ENCODE measurements around the gene APPL2. TPM values are rescaled to one million over a fixed set of nuclear protein-coding genes. Genes with fewer than 3 reads are reported as not detected.
"Not testable (repeated sequence)": the region's sequence is repeated elsewhere in the genome, so short reads cannot be mapped to it uniquely, and the experiment has no call there.

APPL2 gene
- total and polyA plus RNA-seq, 4 donors = 61.3 to 80.8 (median 71.0) TPM

DNA sequence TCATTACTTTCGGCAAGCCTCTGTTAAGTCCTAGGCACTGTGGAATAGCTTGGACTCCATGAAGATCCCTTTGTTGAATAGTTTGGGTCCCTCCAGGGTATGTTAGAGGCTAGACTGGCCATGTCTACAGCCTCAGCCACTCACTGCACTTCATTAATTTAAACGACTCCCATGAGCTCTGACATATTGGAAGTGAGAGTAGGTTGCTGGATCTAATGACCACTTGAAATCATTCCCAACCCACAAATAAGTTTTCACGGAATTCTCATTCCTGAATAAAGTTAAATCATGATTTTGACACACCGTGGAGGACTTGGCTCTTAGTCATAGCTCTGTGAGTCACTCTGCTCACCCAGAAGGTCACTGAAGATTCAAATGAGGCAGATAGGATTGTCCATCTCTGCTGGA, 21.4 kb upstream of the APPL2 start:
- Histone ChIP-seq H3K4me3 (ENCODE audit: low read depth, low read length) (no peak overlapping the region), H3K4me1 (ENCODE audit: control insufficient read depth, insufficient read depth, low read length) (no peaks in the 10 kb centered on the region), H3K27ac (ENCODE audit: low read depth, low read length) (no peak overlapping the region), H3K9me3 (ENCODE audit: control insufficient read depth, insufficient read depth, low read length) (no peaks in the 10 kb centered on the region), H3K27me3 (ENCODE audit: control insufficient read depth, insufficient read depth, low read length) (no peaks in the 10 kb centered on the region), H3K36me3 (ENCODE audit: control insufficient read depth, insufficient read depth, low read length) (no peaks in the 10 kb centered on the region)
- DNase-seq (ENCODE audit: low read depth in 4 of 6, low spot score in 6 of 6) = no peak
- WGBS (ENCODE audit: insufficient coverage) = 0% methylated on average over 1 of the region's 4 CpGs

- no peak for DNase-seq (ENCODE audit: low read depth in 4 of 6, low spot score in 6 of 6)
- H3K27me3 ChIP-seq (ENCODE audit: control insufficient read depth, insufficient read depth, low read length) = no peaks in the 10 kb centered on the region
- WGBS (ENCODE audit: insufficient coverage) = no CpG with 5 or more reads among the region's 3 CpGs
- H3K4me3 ChIP-seq (ENCODE audit: low read depth, low read length) = no peak overlapping the region
- H3K4me1 ChIP-seq (ENCODE audit: control insufficient read depth, insufficient read depth, low read length) = no peaks in the 10 kb centered on the region
- H3K27ac ChIP-seq (ENCODE audit: low read depth, low read length) = no peak overlapping the region
- H3K9me3 ChIP-seq (ENCODE audit: control insufficient read depth, insufficient read depth, low read length) = no peaks in the 10 kb centered on the region
- H3K36me3 ChIP-seq (ENCODE audit: control insufficient read depth, insufficient read depth, low read length) = no peaks in the 10 kb centered on the region
Measured at GRCh38 chr12:105256921-105257320, 20.9 kb upstream of the APPL2 start.

DNA sequence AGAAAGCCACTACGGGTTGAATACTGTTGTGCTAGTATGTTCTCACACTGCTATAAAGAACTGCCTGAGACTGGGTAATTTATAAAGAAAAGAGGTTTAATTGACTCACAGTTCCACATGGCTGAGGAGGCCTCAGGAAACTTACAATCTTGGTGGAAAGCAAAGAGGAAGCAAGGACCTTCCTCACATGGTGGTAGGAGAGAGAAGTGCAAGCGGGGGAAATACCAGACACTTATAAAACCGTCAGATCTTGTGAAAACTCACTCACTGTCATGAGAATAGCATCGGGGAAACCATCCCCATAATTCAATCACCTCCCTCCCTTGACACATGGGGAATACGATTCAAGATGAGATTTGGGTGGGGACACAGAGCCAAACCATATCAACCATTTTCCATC, 20.5 kb upstream of the APPL2 start:
- H3K4me3 ChIP-seq (ENCODE audit: low read depth, low read length); H3K9me3 ChIP-seq (ENCODE audit: control insufficient read depth, insufficient read depth, low read length); DNase-seq (ENCODE audit: low read depth in 4 of 6, low spot score in 6 of 6); H3K36me3 ChIP-seq (ENCODE audit: control insufficient read depth, insufficient read depth, low read length); H3K4me1 ChIP-seq (ENCODE audit: control insufficient read depth, insufficient read depth, low read length); H3K27ac ChIP-seq (ENCODE audit: low read depth, low read length); H3K27me3 ChIP-seq (ENCODE audit: control insufficient read depth, insufficient read depth, low read length): not testable (repeated sequence)
- 80% methylated on average over 2 of the region's 5 CpGs for WGBS (ENCODE audit: insufficient coverage)

DNA sequence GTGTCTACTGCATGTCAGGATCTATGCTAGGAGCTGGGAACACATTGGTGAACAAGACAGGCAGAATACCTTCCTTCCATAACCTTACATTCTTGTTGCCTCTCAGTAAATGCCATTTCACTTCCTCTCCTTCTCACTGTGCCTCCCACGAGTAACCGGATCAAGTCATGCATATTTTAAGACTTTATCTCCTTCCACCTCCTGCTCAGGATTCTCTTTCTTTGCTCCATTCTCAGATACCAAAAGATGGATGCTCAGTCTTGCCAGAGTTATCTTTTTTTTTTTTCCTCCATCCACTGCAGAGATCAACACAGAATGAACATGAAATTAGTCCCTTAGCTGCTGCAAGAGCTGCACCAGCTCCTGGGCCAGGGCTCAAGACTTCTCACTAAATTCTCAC, 20.0 kb upstream of the APPL2 start:
- H3K27me3 ChIP-seq (ENCODE audit: control insufficient read depth, insufficient read depth, low read length) = no peaks in the 10 kb centered on the region
- H3K4me1 ChIP-seq (ENCODE audit: control insufficient read depth, insufficient read depth, low read length) = no peaks in the 10 kb centered on the region
- H3K27ac ChIP-seq (ENCODE audit: low read depth, low read length) = no peak overlapping the region
- no peaks in the 10 kb centered on the region for H3K36me3 ChIP-seq (ENCODE audit: control insufficient read depth, insufficient read depth, low read length)
- no peak overlapping the region for H3K4me3 ChIP-seq (ENCODE audit: low read depth, low read length)
- no peak for DNase-seq (ENCODE audit: low read depth in 4 of 6, low spot score in 6 of 6)
- WGBS (ENCODE audit: insufficient coverage) = 83% methylated on average over 2 of the region's 2 CpGs
- H3K9me3 ChIP-seq (ENCODE audit: control insufficient read depth, insufficient read depth, low read length) = no peaks in the 10 kb centered on the region

DNA sequence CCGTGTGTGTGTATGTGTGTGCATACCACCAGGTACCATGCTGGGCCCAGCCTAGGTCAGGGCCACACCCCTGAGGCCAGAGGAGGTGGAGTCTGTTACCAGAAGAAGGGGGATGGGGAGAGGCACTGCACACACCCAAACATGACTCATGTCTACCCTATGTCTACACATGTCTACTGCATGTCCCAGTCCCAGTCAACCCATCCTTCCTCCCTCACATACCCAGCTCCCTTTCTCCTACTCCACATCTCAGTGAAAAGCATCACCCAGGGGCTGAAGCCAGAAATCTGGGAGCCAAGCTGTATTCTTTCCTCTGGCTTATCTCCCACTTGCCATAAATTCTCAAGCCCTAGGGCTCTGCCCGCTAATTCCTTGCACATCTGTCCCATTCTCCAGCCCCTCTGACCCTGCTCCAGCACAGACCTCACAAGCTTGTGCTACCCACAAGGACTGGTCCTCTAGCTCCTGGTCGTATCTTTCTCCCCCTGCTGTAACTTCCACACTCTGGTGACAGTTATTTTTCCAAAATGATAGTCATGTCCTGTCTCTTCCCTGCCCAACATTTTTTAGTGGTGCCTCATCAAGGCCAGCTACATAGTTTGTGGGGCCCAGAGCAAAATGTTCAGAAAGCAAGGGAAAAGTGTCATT, 18.0 kb upstream of the APPL2 start:
- Histone ChIP-seq H3K27ac (ENCODE audit: low read depth, low read length) (no peak overlapping the region), H3K9me3 (ENCODE audit: control insufficient read depth, insufficient read depth, low read length) (no peaks in the 10 kb centered on the region), H3K27me3 (ENCODE audit: control insufficient read depth, insufficient read depth, low read length) (no peaks in the 10 kb centered on the region), H3K36me3 (ENCODE audit: control insufficient read depth, insufficient read depth, low read length) (no peaks in the 10 kb centered on the region), H3K4me1 (ENCODE audit: control insufficient read depth, insufficient read depth, low read length) (no peaks in the 10 kb centered on the region), H3K4me3 (ENCODE audit: low read depth, low read length) (no peak overlapping the region)
- no peak for DNase-seq (ENCODE audit: low read depth in 4 of 6, low spot score in 6 of 6)
- WGBS (ENCODE audit: insufficient coverage) = 84% methylated on average over 2 of the region's 3 CpGs

- WGBS (ENCODE audit: insufficient coverage) = 94% methylated on average over 3 of the region's 5 CpGs
- Histone ChIP-seq H3K27ac (ENCODE audit: low read depth, low read length) (no peak overlapping the region), H3K9me3 (ENCODE audit: control insufficient read depth, insufficient read depth, low read length) (no peaks in the 10 kb centered on the region), H3K4me3 (ENCODE audit: low read depth, low read length) (no peak overlapping the region), H3K4me1 (ENCODE audit: control insufficient read depth, insufficient read depth, low read length) (no peaks in the 10 kb centered on the region), H3K36me3 (ENCODE audit: control insufficient read depth, insufficient read depth, low read length) (no peaks in the 10 kb centered on the region), H3K27me3 (ENCODE audit: control insufficient read depth, insufficient read depth, low read length) (no peaks in the 10 kb centered on the region)
- DNase-seq (ENCODE audit: low read depth in 4 of 6, low spot score in 6 of 6) = no peak
Measured at GRCh38 chr12:105252901-105253300, 16.9 kb upstream of the APPL2 start.

DNA sequence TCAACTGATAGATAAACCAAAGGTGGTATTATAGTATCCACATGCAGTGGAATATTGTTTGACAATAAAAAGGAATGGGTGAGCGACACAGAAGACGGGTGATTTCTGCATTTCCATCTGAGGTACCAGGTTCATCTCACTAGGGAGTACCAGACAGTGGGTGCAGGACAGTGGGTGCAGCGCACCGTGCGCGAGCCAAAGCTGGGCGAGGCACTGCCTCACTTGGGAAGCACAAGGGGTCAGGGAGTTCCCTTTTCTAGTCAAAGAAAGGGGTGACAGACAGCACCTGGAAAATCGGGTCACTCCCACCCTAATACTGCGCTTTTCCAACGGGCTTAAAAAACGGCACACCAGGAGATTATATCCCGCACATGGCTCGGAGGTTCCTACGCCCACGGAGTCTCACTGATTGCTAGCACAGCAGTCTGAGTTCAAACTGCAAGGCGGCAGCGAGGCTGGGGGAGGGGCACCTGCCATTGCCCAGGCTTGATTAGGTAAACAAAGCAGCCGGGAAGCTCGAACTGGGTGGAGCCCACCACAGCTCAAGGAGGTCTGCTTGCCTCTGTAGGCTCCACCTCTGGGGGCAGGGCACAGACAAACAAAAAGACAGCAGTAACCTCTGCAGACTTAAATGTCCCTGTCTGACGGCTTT, 9.9 kb upstream of the APPL2 start:
- not testable (repeated sequence) for H3K4me1 ChIP-seq (ENCODE audit: control insufficient read depth, insufficient read depth, low read length); H3K9me3 ChIP-seq (ENCODE audit: control insufficient read depth, insufficient read depth, low read length); H3K4me3 ChIP-seq (ENCODE audit: low read depth, low read length); DNase-seq (ENCODE audit: low read depth in 4 of 6, low spot score in 6 of 6); H3K27ac ChIP-seq (ENCODE audit: low read depth, low read length); H3K27me3 ChIP-seq (ENCODE audit: control insufficient read depth, insufficient read depth, low read length); H3K36me3 ChIP-seq (ENCODE audit: control insufficient read depth, insufficient read depth, low read length)
- 93% methylated on average over 16 of the region's 20 CpGs for WGBS (ENCODE audit: insufficient coverage)

DNA sequence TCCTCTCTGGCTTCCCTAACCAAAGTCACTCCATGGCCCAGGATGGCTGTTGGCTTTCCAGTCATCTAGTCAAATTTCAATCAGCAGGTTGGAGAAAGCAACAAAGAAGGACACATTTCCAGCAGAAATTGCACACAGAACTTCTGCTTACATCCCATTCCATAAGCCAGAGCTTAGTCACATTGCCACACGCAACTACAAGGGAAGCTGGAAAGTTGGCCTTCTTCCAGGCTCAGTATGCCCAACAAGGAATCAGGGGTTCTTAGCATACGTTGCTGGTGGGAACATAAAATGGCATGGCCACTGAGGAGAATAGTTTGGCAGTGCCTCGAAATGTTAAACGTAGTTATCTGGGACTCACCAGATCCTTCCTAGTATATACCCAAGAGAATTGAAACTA, 9.3 kb upstream of the APPL2 start:
- WGBS (ENCODE audit: insufficient coverage) = no CpG with 5 or more reads among the region's 4 CpGs
- no peaks in the 10 kb centered on the region for H3K27me3 ChIP-seq (ENCODE audit: control insufficient read depth, insufficient read depth, low read length)
- H3K36me3 ChIP-seq (ENCODE audit: control insufficient read depth, insufficient read depth, low read length) = no peaks in the 10 kb centered on the region
- DNase-seq (ENCODE audit: low read depth in 4 of 6, low spot score in 6 of 6) = no peak
- no peak overlapping the region for H3K4me3 ChIP-seq (ENCODE audit: low read depth, low read length)
- H3K4me1 ChIP-seq (ENCODE audit: control insufficient read depth, insufficient read depth, low read length) = no peaks in the 10 kb centered on the region
- H3K27ac ChIP-seq (ENCODE audit: low read depth, low read length) = no peak overlapping the region
- H3K9me3 ChIP-seq (ENCODE audit: control insufficient read depth, insufficient read depth, low read length) = no peaks in the 10 kb centered on the region

GRCh38 chr12:105240228-105240627, 4.3 kb upstream of the APPL2 start:
- no peaks in the 10 kb centered on the region for H3K36me3 ChIP-seq (ENCODE audit: control insufficient read depth, insufficient read depth, low read length)
- H3K4me3 ChIP-seq (ENCODE audit: low read depth, low read length) = no peak overlapping the region
- WGBS (ENCODE audit: insufficient coverage) = 56% methylated on average over 1 of the region's 1 CpG
- no peaks in the 10 kb centered on the region for H3K4me1 ChIP-seq (ENCODE audit: control insufficient read depth, insufficient read depth, low read length)
- no peaks in the 10 kb centered on the region for H3K27me3 ChIP-seq (ENCODE audit: control insufficient read depth, insufficient read depth, low read length)
- no peak overlapping the region for H3K27ac ChIP-seq (ENCODE audit: low read depth, low read length)
- no peaks in the 10 kb centered on the region for H3K9me3 ChIP-seq (ENCODE audit: control insufficient read depth, insufficient read depth, low read length)
- DNase-seq (ENCODE audit: low read depth in 4 of 6, low spot score in 6 of 6) = no peak

GRCh38 chr12:105239304-105239703, 3.3 kb upstream of the APPL2 start:
- Histone ChIP-seq H3K4me3 (ENCODE audit: low read depth, low read length) (no peak overlapping the region), H3K36me3 (ENCODE audit: control insufficient read depth, insufficient read depth, low read length) (no peaks in the 10 kb centered on the region), H3K4me1 (ENCODE audit: control insufficient read depth, insufficient read depth, low read length) (no peaks in the 10 kb centered on the region), H3K9me3 (ENCODE audit: control insufficient read depth, insufficient read depth, low read length) (no peaks in the 10 kb centered on the region), H3K27ac (ENCODE audit: low read depth, low read length) (no peak overlapping the region), H3K27me3 (ENCODE audit: control insufficient read depth, insufficient read depth, low read length) (no peaks in the 10 kb centered on the region)
- DNase-seq (ENCODE audit: low read depth in 4 of 6, low spot score in 6 of 6) = no peak
- WGBS (ENCODE audit: insufficient coverage) = 86% methylated on average over 5 of the region's 5 CpGs

All from spinal cord (tissue), 10 donors.